Measurements from ENCODE around the gene FMNL1.
A peak's percentile ranks its signal among the peaks of the same experiment; 100 is the strongest.

Gene FMNL1

GRCh38 chr17:45256114-45256966 lies 34.7 kb downstream of the FMNL1 start:
- Mint-ChIP-seq H3K4me1 (ENCODE audit: low read depth) (peaks cover 56% of the 10 kb centered on the region), H3K4me3 (peak overlapping the region; percentile 40), H3K36me3 (ENCODE audit: low read depth) (no peaks in the 10 kb centered on the region), H3K9me3 (no peaks in the 10 kb centered on the region), H3K27ac (peak overlapping the region; percentile 71), H3K27me3 (no peaks in the 10 kb centered on the region)

GRCh38 chr17:45257115-45257514 lies 35.4 kb downstream of the FMNL1 start:
- Mint-ChIP-seq H3K4me1 (ENCODE audit: low read depth) (peaks cover 54% of the 10 kb centered on the region), H3K4me3 (no peak overlapping the region), H3K27ac (no peak overlapping the region), H3K27me3 (no peaks in the 10 kb centered on the region), H3K36me3 (ENCODE audit: low read depth) (no peaks in the 10 kb centered on the region), H3K9me3 (no peaks in the 10 kb centered on the region)

- H3K27me3 Mint-ChIP-seq: no peaks in the 10 kb centered on the region
- H3K4me3 Mint-ChIP-seq: no peak overlapping the region
- H3K4me1 Mint-ChIP-seq (ENCODE audit: low read depth): peaks cover 49% of the 10 kb centered on the region
- H3K27ac Mint-ChIP-seq: no peak overlapping the region
- H3K36me3 Mint-ChIP-seq (ENCODE audit: low read depth): peaks cover 5% of the 10 kb centered on the region
- no peaks in the 10 kb centered on the region for H3K9me3 Mint-ChIP-seq
Observed at GRCh38 chr17:45258981-45259380, 37.3 kb downstream of the FMNL1 start.

- Mint-ChIP-seq H3K27me3 (no peaks in the 10 kb centered on the region), H3K4me3 (no peak overlapping the region), H3K9me3 (no peaks in the 10 kb centered on the region), H3K4me1 (ENCODE audit: low read depth) (peaks cover 38% of the 10 kb centered on the region), H3K27ac (peak overlapping the region; percentile 62), H3K36me3 (ENCODE audit: low read depth) (peaks cover 11% of the 10 kb centered on the region)
Observed at GRCh38 chr17:45260204-45260783, 38.6 kb downstream of the FMNL1 start.

GRCh38 chr17:45261577-45262515 lies 40.2 kb downstream of the FMNL1 start, which contains the start of gene SPATA32:
SPATA32 (minus strand) TSS chr17:45262094; CDS start chr17:45262016, 78 bp downstream.
- Mint-ChIP-seq H3K36me3 (ENCODE audit: low read depth) (peaks cover 20% of the 10 kb centered on the region), H3K9me3 (no peaks in the 10 kb centered on the region), H3K27me3 (no peaks in the 10 kb centered on the region), H3K27ac (peak within 1 kb of the TSS; percentile 83), H3K4me1 (ENCODE audit: low read depth) (peaks cover 33% of the 10 kb centered on the region), H3K4me3 (peak within 1 kb of the TSS; percentile 74)

- Mint-ChIP-seq H3K36me3 (ENCODE audit: low read depth) (peaks cover 30% of the 10 kb centered on the region), H3K4me3 (peak overlapping the region; percentile 74), H3K27ac (peak overlapping the region; percentile 83), H3K9me3 (no peaks in the 10 kb centered on the region), H3K4me1 (ENCODE audit: low read depth) (peaks cover 29% of the 10 kb centered on the region), H3K27me3 (no peaks in the 10 kb centered on the region)
Observed at GRCh38 chr17:45262516-45263476, 41.1 kb downstream of the FMNL1 start.

- H3K4me3 Mint-ChIP-seq: no peak overlapping the region
- H3K27me3 Mint-ChIP-seq: no peaks in the 10 kb centered on the region
- peaks cover 29% of the 10 kb centered on the region for H3K4me1 Mint-ChIP-seq (ENCODE audit: low read depth)
- H3K9me3 Mint-ChIP-seq: no peaks in the 10 kb centered on the region
- H3K27ac Mint-ChIP-seq: peak overlapping the region; percentile 31
- peaks cover 36% of the 10 kb centered on the region for H3K36me3 Mint-ChIP-seq (ENCODE audit: low read depth)
Observed at GRCh38 chr17:45263477-45263860, 41.8 kb downstream of the FMNL1 start.

GRCh38 chr17:45264430-45264829 lies 42.7 kb downstream of the FMNL1 start:
- no peak overlapping the region for H3K27ac Mint-ChIP-seq
- H3K27me3 Mint-ChIP-seq: no peaks in the 10 kb centered on the region
- peaks cover 46% of the 10 kb centered on the region for H3K36me3 Mint-ChIP-seq (ENCODE audit: low read depth)
- no peaks in the 10 kb centered on the region for H3K9me3 Mint-ChIP-seq
- no peak overlapping the region for H3K4me3 Mint-ChIP-seq
- peaks cover 29% of the 10 kb centered on the region for H3K4me1 Mint-ChIP-seq (ENCODE audit: low read depth)

- H3K36me3 Mint-ChIP-seq (ENCODE audit: low read depth): peaks cover 52% of the 10 kb centered on the region
- H3K27me3 Mint-ChIP-seq: no peaks in the 10 kb centered on the region
- no peak overlapping the region for H3K27ac Mint-ChIP-seq
- H3K4me1 Mint-ChIP-seq (ENCODE audit: low read depth): peaks cover 33% of the 10 kb centered on the region
- H3K9me3 Mint-ChIP-seq: no peaks in the 10 kb centered on the region
- no peak overlapping the region for H3K4me3 Mint-ChIP-seq
Observed at GRCh38 chr17:45264988-45265387, 43.3 kb downstream of the FMNL1 start.

GRCh38 chr17:45265821-45266220 lies 44.1 kb downstream of the FMNL1 start:
- H3K27me3 Mint-ChIP-seq: no peaks in the 10 kb centered on the region
- peak overlapping the region; percentile 43 for H3K27ac Mint-ChIP-seq
- H3K4me1 Mint-ChIP-seq (ENCODE audit: low read depth): peaks cover 41% of the 10 kb centered on the region
- H3K9me3 Mint-ChIP-seq: no peaks in the 10 kb centered on the region
- H3K4me3 Mint-ChIP-seq: no peak overlapping the region
- peaks cover 57% of the 10 kb centered on the region for H3K36me3 Mint-ChIP-seq (ENCODE audit: low read depth)

GRCh38 chr17:45266372-45266926 lies 44.8 kb downstream of the FMNL1 start:
- Mint-ChIP-seq H3K36me3 (ENCODE audit: low read depth) (peaks cover 57% of the 10 kb centered on the region), H3K4me3 (no peak overlapping the region)

GRCh38 chr17:45267436-45268055 lies 45.9 kb downstream of the FMNL1 start:
- H3K27me3 Mint-ChIP-seq: no peaks in the 10 kb centered on the region
- no peak overlapping the region for H3K4me3 Mint-ChIP-seq
- peak overlapping the region; percentile 39 for H3K27ac Mint-ChIP-seq
- H3K36me3 Mint-ChIP-seq (ENCODE audit: low read depth): peaks cover 67% of the 10 kb centered on the region
- no peaks in the 10 kb centered on the region for H3K9me3 Mint-ChIP-seq
- H3K4me1 Mint-ChIP-seq (ENCODE audit: low read depth): peaks cover 44% of the 10 kb centered on the region

More at GRCh38 chr17:45266372-45266926, 44.8 kb downstream of the FMNL1 start:
- no peaks in the 10 kb centered on the region for H3K27me3 Mint-ChIP-seq
- H3K9me3 Mint-ChIP-seq: no peaks in the 10 kb centered on the region
- H3K27ac Mint-ChIP-seq: peak overlapping the region; percentile 43
- peaks cover 41% of the 10 kb centered on the region for H3K4me1 Mint-ChIP-seq (ENCODE audit: low read depth)

GRCh38 chr17:45269912-45270311 lies 48.2 kb downstream of the FMNL1 start:
- Mint-ChIP-seq H3K27ac (peak overlapping the region; percentile 78), H3K36me3 (ENCODE audit: low read depth) (peaks cover 74% of the 10 kb centered on the region), H3K9me3 (no peaks in the 10 kb centered on the region), H3K4me1 (ENCODE audit: low read depth) (peaks cover 38% of the 10 kb centered on the region), H3K27me3 (no peaks in the 10 kb centered on the region), H3K4me3 (no peak overlapping the region)

All from stimulated activated naive CD8-positive, alpha-beta T cell treated with anti-CD3 and anti-CD28 coated beads, Interleukin-15, Interleukin-2, amounts not matched to agents 100 ng/mL and 50 ng/mL, for 24 hours (primary cell).